ENCODE results near the gene SPARCL1. TPM values are rescaled to one million over a fixed set of nuclear protein-coding genes. Genes with fewer than 3 reads are reported as not detected.

Gene SPARCL1
- total RNA-seq, 1 experiment from 2014 or later = 0.85 TPM

DNA sequence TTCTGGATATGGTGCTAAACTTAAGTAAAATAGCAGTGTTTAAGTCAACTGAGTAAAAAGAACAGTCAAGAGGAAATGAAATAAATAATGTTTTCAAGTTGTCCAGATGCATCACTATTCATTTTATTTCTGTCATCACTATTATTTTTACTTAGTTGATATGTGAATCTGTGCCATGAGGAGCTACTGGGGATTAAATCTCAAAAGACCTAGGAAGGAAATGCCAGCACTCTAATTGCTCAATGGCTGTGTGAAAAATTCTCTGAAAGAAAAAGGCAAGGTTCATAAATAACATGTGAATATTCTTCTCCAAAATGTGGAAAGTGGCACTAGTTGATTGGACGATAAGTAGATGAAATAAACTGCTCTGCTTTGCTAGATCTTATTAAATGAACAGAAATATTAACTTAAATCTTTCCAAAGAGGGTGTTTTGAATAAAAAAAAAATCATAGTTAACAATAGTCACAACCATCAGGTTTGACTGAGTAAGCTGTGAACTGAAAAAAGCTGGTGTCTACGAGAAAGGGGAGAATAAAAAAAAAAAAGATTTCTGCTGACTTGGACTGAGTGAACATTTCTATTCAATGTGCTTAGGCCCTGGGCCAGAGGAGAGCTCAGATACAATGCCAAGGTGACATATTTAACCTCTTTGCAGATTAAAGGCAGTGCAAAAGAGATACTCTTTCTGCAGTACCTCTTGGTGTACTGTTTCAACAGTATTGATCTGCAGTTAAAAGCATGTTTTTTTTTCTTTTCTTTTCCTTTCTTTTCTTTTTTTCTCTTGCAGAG is 1.6 kb downstream of the SPARCL1 start:
- H3K36me3 Mint-ChIP-seq = peaks cover 22% of the 10 kb centered on the region
- no peak for DNase-seq (ENCODE audit: low spot score)
- H3K4me3 Mint-ChIP-seq = no peak overlapping the region
- H3K9me3 Mint-ChIP-seq = peaks cover 22% of the 10 kb centered on the region
- ChIA-PET POLR2A (no interaction called here), CTCF (interaction anchor here (2.9 kb wide), 1 partner anchor 16 kb away, joined by 14 read pairs; no protein-coding TSS in a partner anchor)
- no peak overlapping the region for H3K27ac Mint-ChIP-seq
- peaks cover 45% of the 10 kb centered on the region for H3K4me1 Mint-ChIP-seq
- TF ChIP-seq, protein P1, sequence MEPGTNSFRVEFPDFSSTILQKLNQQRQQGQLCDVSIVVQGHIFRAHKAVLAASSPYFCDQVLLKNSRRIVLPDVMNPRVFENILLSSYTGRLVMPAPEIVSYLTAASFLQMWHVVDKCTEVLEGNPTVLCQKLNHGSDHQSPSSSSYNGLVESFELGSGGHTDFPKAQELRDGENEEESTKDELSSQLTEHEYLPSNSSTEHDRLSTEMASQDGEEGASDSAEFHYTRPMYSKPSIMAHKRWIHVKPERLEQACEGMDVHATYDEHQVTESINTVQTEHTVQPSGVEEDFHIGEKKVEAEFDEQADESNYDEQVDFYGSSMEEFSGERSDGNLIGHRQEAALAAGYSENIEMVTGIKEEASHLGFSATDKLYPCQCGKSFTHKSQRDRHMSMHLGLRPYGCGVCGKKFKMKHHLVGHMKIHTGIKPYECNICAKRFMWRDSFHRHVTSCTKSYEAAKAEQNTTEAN (CRISPR knock-in tag; IDR thresholded peaks at IDR 0.05) = no peak
- no peak for TF ChIP-seq JAZF1 (CRISPR knock-in tag; IDR thresholded peaks at IDR 0.05)
- TF ChIP-seq, protein P2, sequence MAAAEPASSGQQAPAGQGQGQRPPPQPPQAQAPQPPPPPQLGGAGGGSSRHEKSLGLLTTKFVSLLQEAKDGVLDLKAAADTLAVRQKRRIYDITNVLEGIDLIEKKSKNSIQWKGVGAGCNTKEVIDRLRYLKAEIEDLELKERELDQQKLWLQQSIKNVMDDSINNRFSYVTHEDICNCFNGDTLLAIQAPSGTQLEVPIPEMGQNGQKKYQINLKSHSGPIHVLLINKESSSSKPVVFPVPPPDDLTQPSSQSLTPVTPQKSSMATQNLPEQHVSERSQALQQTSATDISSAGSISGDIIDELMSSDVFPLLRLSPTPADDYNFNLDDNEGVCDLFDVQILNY (CRISPR knock-in tag; IDR thresholded peaks at IDR 0.05) = no peak
- no peak for TF ChIP-seq ZNF416 (CRISPR knock-in tag; IDR thresholded peaks at IDR 0.05)
- no peak for TF ChIP-seq JUN (CRISPR knock-in tag; IDR thresholded peaks at IDR 0.05)
- TF ChIP-seq SP1 (CRISPR knock-in tag; conservative IDR thresholded peaks at IDR 0.05) = no peak
- TF ChIP-seq, protein P3, sequence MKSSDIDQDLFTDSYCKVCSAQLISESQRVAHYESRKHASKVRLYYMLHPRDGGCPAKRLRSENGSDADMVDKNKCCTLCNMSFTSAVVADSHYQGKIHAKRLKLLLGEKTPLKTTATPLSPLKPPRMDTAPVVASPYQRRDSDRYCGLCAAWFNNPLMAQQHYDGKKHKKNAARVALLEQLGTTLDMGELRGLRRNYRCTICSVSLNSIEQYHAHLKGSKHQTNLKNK (CRISPR knock-in tag; IDR thresholded peaks at IDR 0.05) = no peak
- TF ChIP-seq, protein P4, sequence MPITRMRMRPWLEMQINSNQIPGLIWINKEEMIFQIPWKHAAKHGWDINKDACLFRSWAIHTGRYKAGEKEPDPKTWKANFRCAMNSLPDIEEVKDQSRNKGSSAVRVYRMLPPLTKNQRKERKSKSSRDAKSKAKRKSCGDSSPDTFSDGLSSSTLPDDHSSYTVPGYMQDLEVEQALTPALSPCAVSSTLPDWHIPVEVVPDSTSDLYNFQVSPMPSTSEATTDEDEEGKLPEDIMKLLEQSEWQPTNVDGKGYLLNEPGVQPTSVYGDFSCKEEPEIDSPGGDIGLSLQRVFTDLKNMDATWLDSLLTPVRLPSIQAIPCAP (CRISPR knock-in tag; IDR thresholded peaks at IDR 0.05) = no peak
- TF ChIP-seq ZNF396 (CRISPR knock-in tag; IDR thresholded peaks at IDR 0.05; ENCODE audit: borderline replicate concordance) = no peak
- TF ChIP-seq, protein P5, sequence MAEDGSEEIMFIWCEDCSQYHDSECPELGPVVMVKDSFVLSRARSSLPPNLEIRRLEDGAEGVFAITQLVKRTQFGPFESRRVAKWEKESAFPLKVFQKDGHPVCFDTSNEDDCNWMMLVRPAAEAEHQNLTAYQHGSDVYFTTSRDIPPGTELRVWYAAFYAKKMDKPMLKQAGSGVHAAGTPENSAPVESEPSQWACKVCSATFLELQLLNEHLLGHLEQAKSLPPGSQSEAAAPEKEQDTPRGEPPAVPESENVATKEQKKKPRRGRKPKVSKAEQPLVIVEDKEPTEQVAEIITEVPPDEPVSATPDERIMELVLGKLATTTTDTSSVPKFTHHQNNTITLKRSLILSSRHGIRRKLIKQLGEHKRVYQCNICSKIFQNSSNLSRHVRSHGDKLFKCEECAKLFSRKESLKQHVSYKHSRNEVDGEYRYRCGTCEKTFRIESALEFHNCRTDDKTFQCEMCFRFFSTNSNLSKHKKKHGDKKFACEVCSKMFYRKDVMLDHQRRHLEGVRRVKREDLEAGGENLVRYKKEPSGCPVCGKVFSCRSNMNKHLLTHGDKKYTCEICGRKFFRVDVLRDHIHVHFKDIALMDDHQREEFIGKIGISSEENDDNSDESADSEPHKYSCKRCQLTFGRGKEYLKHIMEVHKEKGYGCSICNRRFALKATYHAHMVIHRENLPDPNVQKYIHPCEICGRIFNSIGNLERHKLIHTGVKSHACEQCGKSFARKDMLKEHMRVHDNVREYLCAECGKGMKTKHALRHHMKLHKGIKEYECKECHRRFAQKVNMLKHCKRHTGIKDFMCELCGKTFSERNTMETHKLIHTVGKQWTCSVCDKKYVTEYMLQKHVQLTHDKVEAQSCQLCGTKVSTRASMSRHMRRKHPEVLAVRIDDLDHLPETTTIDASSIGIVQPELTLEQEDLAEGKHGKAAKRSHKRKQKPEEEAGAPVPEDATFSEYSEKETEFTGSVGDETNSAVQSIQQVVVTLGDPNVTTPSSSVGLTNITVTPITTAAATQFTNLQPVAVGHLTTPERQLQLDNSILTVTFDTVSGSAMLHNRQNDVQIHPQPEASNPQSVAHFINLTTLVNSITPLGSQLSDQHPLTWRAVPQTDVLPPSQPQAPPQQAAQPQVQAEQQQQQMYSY (CRISPR knock-in tag; IDR thresholded peaks at IDR 0.05) = no peak
- no peak for TF ChIP-seq TP53 (CRISPR knock-in tag; IDR thresholded peaks at IDR 0.05)
- no peak for TF ChIP-seq MXD4 (CRISPR knock-in tag; IDR thresholded peaks at IDR 0.05; ENCODE audit: borderline replicate concordance)
- no peak for TF ChIP-seq ZNF138 (CRISPR knock-in tag; conservative IDR thresholded peaks at IDR 0.05)
- peak; percentile 34; the same call in 1 of the 2 replicates for ATAC-seq
- H3K27me3 Mint-ChIP-seq (ENCODE audit: low read depth) = no peaks in the 10 kb centered on the region; the same call in 1 of the 2 replicates

DNA sequence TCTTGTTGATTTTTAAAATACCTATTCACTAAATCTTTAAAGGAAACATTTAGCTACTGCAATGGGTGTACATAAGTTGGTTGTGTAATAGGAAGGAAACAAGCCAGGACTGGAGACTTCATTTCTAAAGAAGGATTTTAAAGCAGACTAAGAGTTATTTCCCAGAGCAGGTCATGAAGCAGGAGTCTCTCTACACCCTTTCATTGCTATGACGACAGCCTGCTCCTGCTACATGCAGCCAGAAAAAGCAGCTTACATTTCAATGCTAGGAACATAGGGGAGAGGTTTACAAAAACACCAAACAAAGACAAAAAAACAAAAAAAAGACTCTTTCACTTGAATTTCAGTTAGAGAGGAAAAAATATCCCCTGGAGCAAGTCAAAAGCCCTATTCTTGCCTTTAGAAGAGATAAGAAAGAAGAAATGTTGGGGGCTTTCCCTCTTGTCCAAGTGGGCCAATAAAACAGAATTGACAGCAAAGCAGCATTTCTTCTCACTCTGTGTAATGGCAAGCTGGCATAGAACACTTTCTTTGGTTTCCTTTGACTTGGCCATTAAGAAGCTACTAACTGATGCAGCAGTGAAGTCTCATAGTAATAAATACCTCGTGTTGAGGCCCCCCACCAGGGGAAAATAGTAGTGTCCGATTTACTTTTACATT is 3.4 kb downstream of the SPARCL1 start:
- no peak overlapping the region for H3K4me3 Mint-ChIP-seq
- no peaks in the 10 kb centered on the region; the same call in 1 of the 2 replicates for H3K27me3 Mint-ChIP-seq (ENCODE audit: low read depth)
- ChIA-PET CTCF (no interaction called here), POLR2A (interaction anchor here (0.8 kb wide), 1 partner anchor 166 kb away, joined by 3 read pairs; no protein-coding TSS in a partner anchor)
- no peak for DNase-seq (ENCODE audit: low spot score)
- no peak; the same call in 1 of the 2 replicates for ATAC-seq
- peaks cover 19% of the 10 kb centered on the region for H3K36me3 Mint-ChIP-seq
- TF ChIP-seq ESRRA (CRISPR knock-in tag; IDR thresholded peaks at IDR 0.05; ENCODE audit: borderline replicate concordance) (no peak), SMAD3 (CRISPR knock-in tag; IDR thresholded peaks at IDR 0.05; ENCODE audit: borderline replicate concordance) (no peak), TEAD1 (CRISPR knock-in tag; IDR thresholded peaks at IDR 0.05) (no peak), FOXK1 (CRISPR knock-in tag; IDR thresholded peaks at IDR 0.05) (no peak), PRRX2 (CRISPR knock-in tag; IDR thresholded peaks at IDR 0.05) (no peak)
- TF ChIP-seq, protein P6, sequence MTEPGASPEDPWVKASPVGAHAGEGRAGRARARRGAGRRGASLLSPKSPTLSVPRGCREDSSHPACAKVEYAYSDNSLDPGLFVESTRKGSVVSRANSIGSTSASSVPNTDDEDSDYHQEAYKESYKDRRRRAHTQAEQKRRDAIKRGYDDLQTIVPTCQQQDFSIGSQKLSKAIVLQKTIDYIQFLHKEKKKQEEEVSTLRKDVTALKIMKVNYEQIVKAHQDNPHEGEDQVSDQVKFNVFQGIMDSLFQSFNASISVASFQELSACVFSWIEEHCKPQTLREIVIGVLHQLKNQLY (CRISPR knock-in tag; IDR thresholded peaks at IDR 0.05) = no peak
- TF ChIP-seq, protein P5 (CRISPR knock-in tag; IDR thresholded peaks at IDR 0.05) = no peak
- H3K4me1 Mint-ChIP-seq = peaks cover 57% of the 10 kb centered on the region
- peak overlapping the region; percentile 76; the same call in 1 of the 2 replicates for H3K27ac Mint-ChIP-seq
- H3K9me3 Mint-ChIP-seq = peaks cover 15% of the 10 kb centered on the region
